GM12878 (cell line): ENCODE results near the gene C16orf96.

ENCODE experiments used
- CBFB ChIP-seq: IDR thresholded peaks from 2 replicates; pipeline ENCODE4 v1.6.1; 2016; ENCODE audit warnings: antibody characterized with exemption, low read depth
- RAD21 ChIP-seq: IDR thresholded peaks from 2 replicates; pipeline ENCODE4 v1.6.1; 2011; ENCODE audit warnings: mild to moderate bottlenecking, low read depth, low read length, moderate library complexity; ENCODE audit not compliant: insufficient read depth
- TF ChIP-seq, protein P1 (sequence below): fragments of 450-650 bp; IDR thresholded peaks from 2 replicates; pipeline ENCODE4 v1.6.1; 2016; ENCODE audit warnings: mild to moderate bottlenecking, moderate library complexity, borderline replicate concordance
- TF ChIP-seq, protein P2 (sequence below), 3 experiments: IDR thresholded peaks in 2 of 3; conservative IDR thresholded peaks in 1 of 3; 2 replicates each; pipeline ENCODE4 v1.5.1; 2011; ENCODE audit warnings: low read depth in 3 of 3, low read length in 3 of 3, mild to moderate bottlenecking in 3 of 3, control low read depth in 2 of 3, moderate library complexity in 2 of 3, inconsistent platforms in 1 of 3, mixed read lengths in 1 of 3; ENCODE audit not compliant: control insufficient read depth in 2 of 3, insufficient read depth in 1 of 3; ENCODE audit errors: extremely low read depth in 1 of 3

DNA sequence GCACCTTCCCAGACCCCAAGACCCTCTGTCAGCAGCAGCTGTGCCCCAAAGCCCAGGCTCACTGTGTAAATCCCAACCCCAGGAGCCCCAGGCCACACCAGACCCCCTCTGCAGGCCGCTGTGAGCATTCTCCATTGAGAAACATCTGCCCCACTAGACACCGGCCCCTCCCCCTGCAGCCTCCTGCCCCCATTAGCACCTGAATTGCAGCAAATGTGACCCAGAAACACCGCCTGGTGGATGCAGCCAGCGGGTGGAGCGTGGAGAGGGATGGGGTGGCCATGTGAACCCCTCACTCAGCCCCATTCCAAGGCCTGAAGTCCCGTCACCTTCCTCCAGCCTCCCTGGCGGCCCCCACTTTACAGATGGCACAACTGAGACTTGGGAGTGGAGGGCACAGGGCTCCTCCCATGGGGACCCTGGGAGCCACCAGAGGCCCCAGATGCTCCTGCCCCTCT, 56.4 kb downstream of the C16orf96 start:
- TF ChIP-seq, protein P1, sequence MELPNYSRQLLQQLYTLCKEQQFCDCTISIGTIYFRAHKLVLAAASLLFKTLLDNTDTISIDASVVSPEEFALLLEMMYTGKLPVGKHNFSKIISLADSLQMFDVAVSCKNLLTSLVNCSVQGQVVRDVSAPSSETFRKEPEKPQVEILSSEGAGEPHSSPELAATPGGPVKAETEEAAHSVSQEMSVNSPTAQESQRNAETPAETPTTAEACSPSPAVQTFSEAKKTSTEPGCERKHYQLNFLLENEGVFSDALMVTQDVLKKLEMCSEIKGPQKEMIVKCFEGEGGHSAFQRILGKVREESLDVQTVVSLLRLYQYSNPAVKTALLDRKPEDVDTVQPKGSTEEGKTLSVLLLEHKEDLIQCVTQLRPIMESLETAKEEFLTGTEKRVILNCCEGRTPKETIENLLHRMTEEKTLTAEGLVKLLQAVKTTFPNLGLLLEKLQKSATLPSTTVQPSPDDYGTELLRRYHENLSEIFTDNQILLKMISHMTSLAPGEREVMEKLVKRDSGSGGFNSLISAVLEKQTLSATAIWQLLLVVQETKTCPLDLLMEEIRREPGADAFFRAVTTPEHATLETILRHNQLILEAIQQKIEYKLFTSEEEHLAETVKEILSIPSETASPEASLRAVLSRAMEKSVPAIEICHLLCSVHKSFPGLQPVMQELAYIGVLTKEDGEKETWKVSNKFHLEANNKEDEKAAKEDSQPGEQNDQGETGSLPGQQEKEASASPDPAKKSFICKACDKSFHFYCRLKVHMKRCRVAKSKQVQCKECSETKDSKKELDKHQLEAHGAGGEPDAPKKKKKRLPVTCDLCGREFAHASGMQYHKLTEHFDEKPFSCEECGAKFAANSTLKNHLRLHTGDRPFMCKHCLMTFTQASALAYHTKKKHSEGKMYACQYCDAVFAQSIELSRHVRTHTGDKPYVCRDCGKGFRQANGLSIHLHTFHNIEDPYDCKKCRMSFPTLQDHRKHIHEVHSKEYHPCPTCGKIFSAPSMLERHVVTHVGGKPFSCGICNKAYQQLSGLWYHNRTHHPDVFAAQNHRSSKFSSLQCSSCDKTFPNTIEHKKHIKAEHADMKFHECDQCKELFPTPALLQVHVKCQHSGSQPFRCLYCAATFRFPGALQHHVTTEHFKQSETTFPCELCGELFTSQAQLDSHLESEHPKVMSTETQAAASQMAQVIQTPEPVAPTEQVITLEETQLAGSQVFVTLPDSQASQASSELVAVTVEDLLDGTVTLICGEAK, result no peak
- TF ChIP-seq RAD21 (no peak), CBFB (no peak)
- TF ChIP-seq, protein P2, sequence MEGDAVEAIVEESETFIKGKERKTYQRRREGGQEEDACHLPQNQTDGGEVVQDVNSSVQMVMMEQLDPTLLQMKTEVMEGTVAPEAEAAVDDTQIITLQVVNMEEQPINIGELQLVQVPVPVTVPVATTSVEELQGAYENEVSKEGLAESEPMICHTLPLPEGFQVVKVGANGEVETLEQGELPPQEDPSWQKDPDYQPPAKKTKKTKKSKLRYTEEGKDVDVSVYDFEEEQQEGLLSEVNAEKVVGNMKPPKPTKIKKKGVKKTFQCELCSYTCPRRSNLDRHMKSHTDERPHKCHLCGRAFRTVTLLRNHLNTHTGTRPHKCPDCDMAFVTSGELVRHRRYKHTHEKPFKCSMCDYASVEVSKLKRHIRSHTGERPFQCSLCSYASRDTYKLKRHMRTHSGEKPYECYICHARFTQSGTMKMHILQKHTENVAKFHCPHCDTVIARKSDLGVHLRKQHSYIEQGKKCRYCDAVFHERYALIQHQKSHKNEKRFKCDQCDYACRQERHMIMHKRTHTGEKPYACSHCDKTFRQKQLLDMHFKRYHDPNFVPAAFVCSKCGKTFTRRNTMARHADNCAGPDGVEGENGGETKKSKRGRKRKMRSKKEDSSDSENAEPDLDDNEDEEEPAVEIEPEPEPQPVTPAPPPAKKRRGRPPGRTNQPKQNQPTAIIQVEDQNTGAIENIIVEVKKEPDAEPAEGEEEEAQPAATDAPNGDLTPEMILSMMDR (IDR thresholded peaks at IDR 0.05 in 2 of 3, conservative IDR thresholded peaks at IDR 0.05 in 1 of 3; ENCODE audit: control insufficient read depth in 2 of 3, extremely low read depth in 1 of 3, insufficient read depth in 1 of 3, low read depth in 3 of 3, low read length in 3 of 3), result no peak
